ENCODE results near the gene RALGPS2. TPM values are rescaled to one million over a fixed set of nuclear protein-coding genes. Genes with fewer than 3 reads are reported as not detected.
"Not testable (repeated sequence)": the region's sequence is repeated elsewhere in the genome, so short reads cannot be mapped to it uniquely, and the experiment has no call there.

Gene RALGPS2
- total RNA-seq, 1 donor from 2014 or later: 7.5 TPM

GRCh38 chr1:178743801-178744200 is 18.8 kb downstream of the RALGPS2 start:
- no peak for DNase-seq
- Histone ChIP-seq H3K4me3 (no peak overlapping the region), H3K9me3 (replicated peaks) (peaks cover 14% of the 10 kb centered on the region), H3K27ac (replicated peaks) (no peak overlapping the region), H3K36me3 (peaks cover 3% of the 10 kb centered on the region), H3K4me1 (peaks cover 17% of the 10 kb centered on the region), H3K27me3 (ENCODE audit: low read depth) (no peaks in the 10 kb centered on the region)
- TF ChIP-seq CTCF (IDR thresholded peaks at IDR 0.05; ENCODE audit: borderline replicate concordance): no peak
- intact Hi-C loops (cut with micrococcal nuclease): no loop called here

GRCh38 chr1:178745260-178745659 is 20.2 kb downstream of the RALGPS2 start:
- peaks cover 3% of the 10 kb centered on the region for H3K36me3 ChIP-seq
- DNase-seq: no peak
- no peak overlapping the region for H3K4me3 ChIP-seq
- H3K4me1 ChIP-seq: peaks cover 2% of the 10 kb centered on the region
- H3K9me3 ChIP-seq (replicated peaks): peaks cover 14% of the 10 kb centered on the region
- intact Hi-C loops (cut with micrococcal nuclease): no loop called here
- no peak overlapping the region for H3K27ac ChIP-seq (replicated peaks)
- TF ChIP-seq CTCF (IDR thresholded peaks at IDR 0.05; ENCODE audit: borderline replicate concordance): no peak
- H3K27me3 ChIP-seq (ENCODE audit: low read depth): no peaks in the 10 kb centered on the region

GRCh38 chr1:178746345-178746744 is 21.3 kb downstream of the RALGPS2 start:
- no peak overlapping the region for H3K27ac ChIP-seq (replicated peaks)
- TF ChIP-seq CTCF (IDR thresholded peaks at IDR 0.05; ENCODE audit: borderline replicate concordance): no peak
- H3K27me3 ChIP-seq (ENCODE audit: low read depth): no peaks in the 10 kb centered on the region
- H3K4me3 ChIP-seq: no peak overlapping the region
- peaks cover 14% of the 10 kb centered on the region for H3K9me3 ChIP-seq (replicated peaks)
- no peaks in the 10 kb centered on the region for H3K4me1 ChIP-seq
- DNase-seq: no peak
- intact Hi-C loops (cut with micrococcal nuclease): no loop called here
- peaks cover 3% of the 10 kb centered on the region for H3K36me3 ChIP-seq

GRCh38 chr1:178747361-178747760 is 22.3 kb downstream of the RALGPS2 start:
- H3K36me3 ChIP-seq; intact Hi-C loops (cut with micrococcal nuclease); H3K27ac ChIP-seq (replicated peaks); H3K4me3 ChIP-seq; DNase-seq; H3K4me1 ChIP-seq; H3K27me3 ChIP-seq (ENCODE audit: low read depth): not testable (repeated sequence)
- H3K9me3 ChIP-seq (replicated peaks): peaks cover 14% of the 10 kb centered on the region

- intact Hi-C loops (cut with micrococcal nuclease): no loop called here
These were observed 24.6 kb downstream of the RALGPS2 start for GRCh38 chr1:178749581-178750166.

More at GRCh38 chr1:178749581-178750166, 24.6 kb downstream of the RALGPS2 start:
- Histone ChIP-seq H3K4me1 (no peaks in the 10 kb centered on the region), H3K9me3 (replicated peaks) (no peaks in the 10 kb centered on the region), H3K4me3 (no peak overlapping the region), H3K27ac (replicated peaks) (no peak overlapping the region), H3K36me3 (no peaks in the 10 kb centered on the region), H3K27me3 (ENCODE audit: low read depth) (no peaks in the 10 kb centered on the region)
- TF ChIP-seq CTCF (IDR thresholded peaks at IDR 0.05; ENCODE audit: borderline replicate concordance): no peak
- DNase-seq: no peak

All from left ventricle myocardium inferior (tissue), 1 donor.